ENCODE measurements around the gene LPIN1.

DNA sequence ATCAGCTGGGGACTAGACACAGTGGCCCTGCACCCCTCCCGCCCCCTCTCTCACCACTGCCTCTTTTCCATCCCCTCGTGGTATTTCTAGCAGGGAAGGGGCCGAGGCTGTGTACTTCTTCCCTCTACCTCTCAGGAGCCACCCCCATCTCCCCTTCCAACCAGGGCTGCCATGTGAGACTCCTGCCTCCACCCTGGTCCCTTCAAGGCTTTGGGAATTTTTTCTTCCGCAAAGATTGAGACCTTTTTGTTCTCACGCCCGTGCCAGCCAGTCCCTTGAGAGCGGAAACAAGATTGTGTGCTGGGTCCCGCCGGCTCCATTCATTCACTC lies 39.1 kb downstream of the LPIN1 start:
- TF ChIP-seq, protein P1, sequence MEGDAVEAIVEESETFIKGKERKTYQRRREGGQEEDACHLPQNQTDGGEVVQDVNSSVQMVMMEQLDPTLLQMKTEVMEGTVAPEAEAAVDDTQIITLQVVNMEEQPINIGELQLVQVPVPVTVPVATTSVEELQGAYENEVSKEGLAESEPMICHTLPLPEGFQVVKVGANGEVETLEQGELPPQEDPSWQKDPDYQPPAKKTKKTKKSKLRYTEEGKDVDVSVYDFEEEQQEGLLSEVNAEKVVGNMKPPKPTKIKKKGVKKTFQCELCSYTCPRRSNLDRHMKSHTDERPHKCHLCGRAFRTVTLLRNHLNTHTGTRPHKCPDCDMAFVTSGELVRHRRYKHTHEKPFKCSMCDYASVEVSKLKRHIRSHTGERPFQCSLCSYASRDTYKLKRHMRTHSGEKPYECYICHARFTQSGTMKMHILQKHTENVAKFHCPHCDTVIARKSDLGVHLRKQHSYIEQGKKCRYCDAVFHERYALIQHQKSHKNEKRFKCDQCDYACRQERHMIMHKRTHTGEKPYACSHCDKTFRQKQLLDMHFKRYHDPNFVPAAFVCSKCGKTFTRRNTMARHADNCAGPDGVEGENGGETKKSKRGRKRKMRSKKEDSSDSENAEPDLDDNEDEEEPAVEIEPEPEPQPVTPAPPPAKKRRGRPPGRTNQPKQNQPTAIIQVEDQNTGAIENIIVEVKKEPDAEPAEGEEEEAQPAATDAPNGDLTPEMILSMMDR (conservative IDR thresholded peaks at IDR 0.05) = no peak
- no peak for TF ChIP-seq ZFX (IDR thresholded peaks at IDR 0.05)
